Neuronal stem cell (in vitro differentiated cells): ENCODE measurements around the gene FLRT2.

Experiments
- DNase-seq: peaks from one replicate; pipeline ENCODE4 v3.0.0-alpha.2; 2013; ENCODE audit warnings: low spot score
- H2AFZ ChIP-seq: one replicate; pipeline ENCODE4 v1.6.1; 2013; ENCODE audit warnings: mild to moderate bottlenecking, low read length, inconsistent platforms
- H2AK5ac ChIP-seq: 2 replicates; pipeline ENCODE4 v1.6.1; 2013; ENCODE audit warnings: low read depth, mild to moderate bottlenecking, inconsistent platforms, low read length, moderate library complexity, mixed read lengths
- H2BK120ac ChIP-seq: 2 replicates; pipeline ENCODE4 v1.6.1; 2013; ENCODE audit warnings: low read depth, mild to moderate bottlenecking, inconsistent platforms, low read length, moderate library complexity, mixed read lengths
- H2BK12ac ChIP-seq: one replicate; pipeline ENCODE4 v1.6.1; 2013; ENCODE audit warnings: low read length, inconsistent platforms
- H2BK15ac ChIP-seq: 2 replicates; pipeline ENCODE4 v1.6.1; 2013; ENCODE audit warnings: mild to moderate bottlenecking, low read length, inconsistent platforms, mixed read lengths
- H2BK5ac ChIP-seq: one replicate; pipeline ENCODE4 v1.6.1; 2013; ENCODE audit warnings: inconsistent platforms, mild to moderate bottlenecking, low read length, moderate library complexity
- H3K14ac ChIP-seq: one replicate; pipeline ENCODE4 v1.6.1; 2013; ENCODE audit warnings: low read length, inconsistent platforms
- H3K18ac ChIP-seq: 2 replicates; pipeline ENCODE4 v1.6.1; 2013; ENCODE audit warnings: low read length, inconsistent platforms
- H3K23ac ChIP-seq: 2 replicates; pipeline ENCODE4 v1.6.1; 2013; ENCODE audit warnings: low read depth, mild to moderate bottlenecking, mixed read lengths, low read length, inconsistent platforms; ENCODE audit not compliant: poor library complexity
- H3K27ac ChIP-seq: replicated peaks from 3 replicates; pipeline ENCODE4 v1.5.1; 2013; ENCODE audit warnings: low read length, inconsistent platforms
- H3K27me3 ChIP-seq, 3 experiments: 2 replicates each; pipeline ENCODE4 v1.6.1; 2013; ENCODE audit warnings: low read length in 3 of 3, mild to moderate bottlenecking in 2 of 3, inconsistent platforms in 1 of 3, low read depth in 1 of 3, mixed read lengths in 1 of 3, moderate library complexity in 1 of 3; ENCODE audit not compliant: control insufficient read depth in 3 of 3, insufficient read depth in 3 of 3
- H3K36me3 ChIP-seq, 2 donors: replicated peaks in 1 of 2; 2 replicates each; pipeline ENCODE4 v1.6.1; 2013; ENCODE audit warnings: low read length in 2 of 2; ENCODE audit not compliant: control insufficient read depth in 2 of 2, insufficient read depth in 2 of 2
- H3K4ac ChIP-seq: 2 replicates; pipeline ENCODE4 v1.6.1; 2013; ENCODE audit warnings: inconsistent platforms, mild to moderate bottlenecking, low read length, moderate library complexity
- H3K4me1 ChIP-seq, 2 donors: 1 replicate in 1 of 2; 2 replicates in 1 of 2; pipeline ENCODE4 v1.6.1; 2013; ENCODE audit warnings: low read length in 2 of 2, low read depth in 1 of 2; ENCODE audit not compliant: control insufficient read depth in 2 of 2, insufficient read depth in 1 of 2
- H3K4me2 ChIP-seq: one replicate; pipeline ENCODE4 v1.6.1; 2013; ENCODE audit warnings: mild to moderate bottlenecking, low read length, inconsistent platforms; ENCODE audit not compliant: insufficient read depth, poor library complexity, severe bottlenecking
- H3K4me3 ChIP-seq, 2 donors: 2 replicates each; pipeline ENCODE4 v1.5.1; 2013; ENCODE audit warnings: low read length in 2 of 2, mild to moderate bottlenecking in 2 of 2, inconsistent platforms in 1 of 2, moderate library complexity in 1 of 2
- H3K79me1 ChIP-seq: one replicate; pipeline ENCODE4 v1.6.1; 2013; ENCODE audit warnings: low read depth, mild to moderate bottlenecking, inconsistent platforms, low read length, moderate library complexity
- H3K9ac ChIP-seq: one replicate; pipeline ENCODE4 v1.6.1; 2013; ENCODE audit warnings: mild to moderate bottlenecking, low read depth, low read length, inconsistent platforms; ENCODE audit not compliant: poor library complexity
- H3K9me3 ChIP-seq, 2 donors: replicated peaks in 1 of 2; 2 replicates each; pipeline versions ENCODE3 to v1.6.1; 2013; ENCODE audit warnings: low read length in 2 of 2, mild to moderate bottlenecking in 2 of 2, inconsistent platforms in 1 of 2, low read depth in 1 of 2, mixed read lengths in 1 of 2, moderate library complexity in 1 of 2; ENCODE audit not compliant: control insufficient read depth in 2 of 2, insufficient read depth in 1 of 2
- H4K8ac ChIP-seq: one replicate; pipeline ENCODE4 v1.6.1; 2013; ENCODE audit warnings: low read depth, mild to moderate bottlenecking, inconsistent platforms, low read length, moderate library complexity
- H4K91ac ChIP-seq: one replicate; pipeline ENCODE4 v1.6.1; 2013; ENCODE audit warnings: low read length, low read depth, mild to moderate bottlenecking, inconsistent platforms; ENCODE audit not compliant: poor library complexity
- WGBS, 2 donors: extraction: QIAGEN DNeasy Blood & Tissue Kit; methylation state at CpG; one replicate each; pipeline ENCODE4 v1.1.7; 2013; ENCODE audit warnings: missing lambda C conversion rate in 2 of 2, mixed read lengths in 1 of 2; ENCODE audit not compliant: insufficient read length in 2 of 2, insufficient replicate concordance in 1 of 2; ENCODE audit errors: extremely low coverage in 2 of 2; 5-methylcytosine and 5-hydroxymethylcytosine counted together

The FLRT2 gene

GRCh38 chr14:85597701-85598100 is 67.8 kb downstream of the FLRT2 start:
- no peak overlapping the region for H3K23ac ChIP-seq
- no peak overlapping the region for H2BK12ac ChIP-seq
- no peak overlapping the region for H3K27ac ChIP-seq
- H3K79me1 ChIP-seq = no peaks in the 10 kb centered on the region
- no peak overlapping the region for H2AK5ac ChIP-seq
- H3K4me3 ChIP-seq = no peak overlapping the region
- no peak overlapping the region for H4K91ac ChIP-seq
- H3K9ac ChIP-seq = no peak overlapping the region
- peaks cover 0 to 1% of the 10 kb centered on the region in 2 donors for H3K4me1 ChIP-seq
- no peaks in the 10 kb centered on the region for H3K27me3 ChIP-seq
- no peak overlapping the region for H3K14ac ChIP-seq
- H3K9me3 ChIP-seq = no peaks in the 10 kb centered on the region
- H2BK5ac ChIP-seq = no peak overlapping the region
- H2BK15ac ChIP-seq = no peak overlapping the region
- H3K4me2 ChIP-seq = no peak overlapping the region
- H3K18ac ChIP-seq = no peak overlapping the region
- no CpG with 5 or more reads among the region's 3 CpGs for WGBS, 2 donors
- H2AFZ ChIP-seq = no peak overlapping the region
- peaks cover 0 to 2% of the 10 kb centered on the region in 2 donors for H3K36me3 ChIP-seq
- no peak overlapping the region for H4K8ac ChIP-seq
- DNase-seq = no peak
- no peak overlapping the region for H2BK120ac ChIP-seq
- H3K4ac ChIP-seq = no peak overlapping the region

GRCh38 chr14:85599939-85600338 is 70.0 kb downstream of the FLRT2 start:
- WGBS, 2 donors = no CpG with 5 or more reads among the region's 5 CpGs
- no peak overlapping the region for H3K4me3 ChIP-seq
- H3K9me3 ChIP-seq = no peaks in the 10 kb centered on the region
- no peak overlapping the region for H2BK120ac ChIP-seq
- peaks cover 0 to 2% of the 10 kb centered on the region in 2 donors for H3K36me3 ChIP-seq
- no peak overlapping the region for H2BK15ac ChIP-seq
- no peak overlapping the region for H2BK5ac ChIP-seq
- no peak overlapping the region for H3K27ac ChIP-seq
- H3K4me2 ChIP-seq = no peak overlapping the region
- no peak overlapping the region for H3K14ac ChIP-seq
- no peak overlapping the region for H3K23ac ChIP-seq
- H3K18ac ChIP-seq = no peak overlapping the region
- H2AFZ ChIP-seq = no peak overlapping the region
- no peak overlapping the region for H3K9ac ChIP-seq
- no peak overlapping the region for H2AK5ac ChIP-seq
- peaks cover 0 to 1% of the 10 kb centered on the region in 2 donors for H3K4me1 ChIP-seq
- H4K8ac ChIP-seq = no peak overlapping the region
- no peaks in the 10 kb centered on the region for H3K27me3 ChIP-seq
- no peak overlapping the region for H4K91ac ChIP-seq
- no peak overlapping the region for H2BK12ac ChIP-seq
- no peaks in the 10 kb centered on the region for H3K79me1 ChIP-seq
- no peak overlapping the region for H3K4ac ChIP-seq
- DNase-seq = no peak

- Histone ChIP-seq H2BK15ac (no peak overlapping the region), H3K18ac (no peak overlapping the region), H3K27ac (no peak overlapping the region), H2AK5ac (no peak overlapping the region), H3K79me1 (no peaks in the 10 kb centered on the region), H3K14ac (no peak overlapping the region), H3K4me1 (peaks cover 0 to 1% of the 10 kb centered on the region in 2 donors), H3K9ac (no peak overlapping the region), H3K9me3 (no peaks in the 10 kb centered on the region), H3K4me2 (no peak overlapping the region), H4K91ac (no peak overlapping the region), H3K4me3 (no peak overlapping the region), H2BK5ac (no peak overlapping the region), H2AFZ (no peak overlapping the region), H2BK120ac (no peak overlapping the region), H2BK12ac (no peak overlapping the region), H4K8ac (no peak overlapping the region), H3K27me3 (no peaks in the 10 kb centered on the region), H3K4ac (no peak overlapping the region), H3K23ac (no peak overlapping the region), H3K36me3 (peaks cover 0 to 2% of the 10 kb centered on the region in 2 donors)
- WGBS, 2 donors = no CpG with 5 or more reads among the region's 1 CpG
- DNase-seq = no peak
Observed at GRCh38 chr14:85601246-85601645, 71.3 kb downstream of the FLRT2 start.

- Histone ChIP-seq H2BK12ac (no peak overlapping the region), H3K4me3 (no peak overlapping the region), H3K4ac (no peak overlapping the region), H4K8ac (no peak overlapping the region), H3K4me1 (peaks cover 0 to 1% of the 10 kb centered on the region in 2 donors), H2BK15ac (no peak overlapping the region), H3K4me2 (no peak overlapping the region), H3K79me1 (no peaks in the 10 kb centered on the region), H3K27me3 (no peaks in the 10 kb centered on the region), H2AK5ac (no peak overlapping the region), H3K36me3 (peaks cover 0 to 2% of the 10 kb centered on the region in 2 donors), H3K18ac (no peak overlapping the region), H3K14ac (no peak overlapping the region), H2AFZ (no peak overlapping the region), H3K9ac (no peak overlapping the region), H3K27ac (no peak overlapping the region), H3K9me3 (no peaks in the 10 kb centered on the region), H2BK5ac (no peak overlapping the region), H3K23ac (no peak overlapping the region), H2BK120ac (no peak overlapping the region), H4K91ac (no peak overlapping the region)
- WGBS, 2 donors = no CpG with 5 or more reads among the region's 1 CpG
- no peak for DNase-seq
Observed at GRCh38 chr14:85601690-85602089, 71.7 kb downstream of the FLRT2 start.
